Measurements from ENCODE around the gene ZFYVE26.
"Not testable (repeated sequence)": the region's sequence is repeated elsewhere in the genome, so short reads cannot be mapped to it uniquely, and the experiment has no call there.

Gene ZFYVE26

GRCh38 chr14:67722293-67722692 is 94.1 kb downstream of the ZFYVE26 start:
- H3K36me3 ChIP-seq (ENCODE audit: low read depth) = no peaks in the 10 kb centered on the region
- DNase-seq (ENCODE audit: low spot score) = no peak
- peak; percentile 54; the same call in 1 of the 3 replicates for ATAC-seq (ENCODE audit: low read depth)
- no peaks in the 10 kb centered on the region for H3K9me3 ChIP-seq (ENCODE audit: severe bottlenecking)
- no peak overlapping the region for H3K4me3 ChIP-seq (ENCODE audit: severe bottlenecking)
- TF ChIP-seq CTCF (IDR thresholded peaks at IDR 0.05; ENCODE audit: poor library complexity, severe bottlenecking) = no peak
- no peaks in the 10 kb centered on the region for H3K4me1 ChIP-seq (ENCODE audit: insufficient read depth, poor library complexity, severe bottlenecking)
- H3K27ac ChIP-seq (ENCODE audit: poor library complexity, severe bottlenecking) = no peak overlapping the region
- H3K27me3 ChIP-seq (ENCODE audit: insufficient read depth, poor library complexity, severe bottlenecking) = no peaks in the 10 kb centered on the region

GRCh38 chr14:67721875-67722274 is 94.5 kb downstream of the ZFYVE26 start:
- Histone ChIP-seq H3K4me1 (ENCODE audit: insufficient read depth, poor library complexity, severe bottlenecking) (no peaks in the 10 kb centered on the region), H3K4me3 (ENCODE audit: severe bottlenecking) (no peak overlapping the region), H3K9me3 (ENCODE audit: severe bottlenecking) (no peaks in the 10 kb centered on the region), H3K36me3 (ENCODE audit: low read depth) (no peaks in the 10 kb centered on the region), H3K27ac (ENCODE audit: poor library complexity, severe bottlenecking) (no peak overlapping the region), H3K27me3 (ENCODE audit: insufficient read depth, poor library complexity, severe bottlenecking) (no peaks in the 10 kb centered on the region)
- DNase-seq (ENCODE audit: low spot score) = no peak
- ATAC-seq (ENCODE audit: low read depth) = no peak
- TF ChIP-seq CTCF (IDR thresholded peaks at IDR 0.05; ENCODE audit: poor library complexity, severe bottlenecking) = no peak

GRCh38 chr14:67719866-67720265 is 96.5 kb downstream of the ZFYVE26 start:
- no peak for TF ChIP-seq CTCF (IDR thresholded peaks at IDR 0.05; ENCODE audit: poor library complexity, severe bottlenecking)
- H3K4me1 ChIP-seq (ENCODE audit: insufficient read depth, poor library complexity, severe bottlenecking) = no peaks in the 10 kb centered on the region
- no peaks in the 10 kb centered on the region for H3K9me3 ChIP-seq (ENCODE audit: severe bottlenecking)
- no peaks in the 10 kb centered on the region for H3K36me3 ChIP-seq (ENCODE audit: low read depth)
- no peak overlapping the region for H3K27ac ChIP-seq (ENCODE audit: poor library complexity, severe bottlenecking)
- ATAC-seq (ENCODE audit: low read depth) = no peak
- no peak overlapping the region for H3K4me3 ChIP-seq (ENCODE audit: severe bottlenecking)
- DNase-seq (ENCODE audit: low spot score) = no peak
- no peaks in the 10 kb centered on the region for H3K27me3 ChIP-seq (ENCODE audit: insufficient read depth, poor library complexity, severe bottlenecking)

GRCh38 chr14:67719385-67719784 is 97.0 kb downstream of the ZFYVE26 start:
- not testable (repeated sequence) for H3K27me3 ChIP-seq (ENCODE audit: insufficient read depth, poor library complexity, severe bottlenecking); H3K36me3 ChIP-seq (ENCODE audit: low read depth); ATAC-seq (ENCODE audit: low read depth); H3K9me3 ChIP-seq (ENCODE audit: severe bottlenecking); DNase-seq (ENCODE audit: low spot score); H3K4me1 ChIP-seq (ENCODE audit: insufficient read depth, poor library complexity, severe bottlenecking); H3K27ac ChIP-seq (ENCODE audit: poor library complexity, severe bottlenecking); H3K4me3 ChIP-seq (ENCODE audit: severe bottlenecking)

GRCh38 chr14:67718265-67718664 is 98.1 kb downstream of the ZFYVE26 start:
- no peak overlapping the region for H3K4me3 ChIP-seq (ENCODE audit: severe bottlenecking)
- H3K36me3 ChIP-seq (ENCODE audit: low read depth) = no peaks in the 10 kb centered on the region
- no peaks in the 10 kb centered on the region for H3K9me3 ChIP-seq (ENCODE audit: severe bottlenecking)
- no peaks in the 10 kb centered on the region for H3K4me1 ChIP-seq (ENCODE audit: insufficient read depth, poor library complexity, severe bottlenecking)
- no peaks in the 10 kb centered on the region for H3K27me3 ChIP-seq (ENCODE audit: insufficient read depth, poor library complexity, severe bottlenecking)
- no peak for TF ChIP-seq CTCF (IDR thresholded peaks at IDR 0.05; ENCODE audit: poor library complexity, severe bottlenecking)
- no peak for DNase-seq (ENCODE audit: low spot score)
- 0 out of 3 replicates have a peak, but pooled peaks have one; percentile 25 for ATAC-seq (ENCODE audit: low read depth)
- no peak overlapping the region for H3K27ac ChIP-seq (ENCODE audit: poor library complexity, severe bottlenecking)
